H9 (cell line): Measurements from ENCODE around the gene PIBF1. TPM values are rescaled to one million over a fixed set of nuclear protein-coding genes. Genes with fewer than 3 reads are reported as not detected.
A peak's percentile ranks its signal among the peaks of the same experiment; 100 is the strongest.

ENCODE experiments used
- DNase-seq: peaks from one replicate; pipeline ENCODE4 v3.0.0-alpha.2; 2017
- H2AFZ ChIP-seq: one replicate; pipeline ENCODE4 v1.6.1; 2013; ENCODE audit warnings: mild to moderate bottlenecking, low read length, control low read depth, moderate library complexity
- H2AK5ac ChIP-seq: 2 replicates; pipeline ENCODE4 v1.6.1; 2013; ENCODE audit warnings: low read length, control low read depth, mixed read lengths; ENCODE audit not compliant: insufficient read length
- H2BK120ac ChIP-seq: one replicate; pipeline ENCODE4 v1.6.1; 2013; ENCODE audit warnings: low read depth, mild to moderate bottlenecking, low read length, control low read depth, inconsistent platforms; ENCODE audit not compliant: poor library complexity, severe bottlenecking
- H2BK12ac ChIP-seq: 2 replicates; pipeline ENCODE4 v1.6.1; 2013; ENCODE audit warnings: low read length, control low read depth, mixed read lengths, low read depth; ENCODE audit not compliant: insufficient read length
- H2BK15ac ChIP-seq: 2 replicates; pipeline ENCODE4 v1.6.1; 2013; ENCODE audit warnings: low read depth, low read length, control low read depth
- H2BK20ac ChIP-seq: one replicate; pipeline ENCODE4 v1.6.1; 2013; ENCODE audit warnings: low read depth, mild to moderate bottlenecking, low read length, control low read depth, inconsistent platforms; ENCODE audit not compliant: poor library complexity, severe bottlenecking
- H2BK5ac ChIP-seq: 2 replicates; pipeline ENCODE4 v1.6.1; 2013; ENCODE audit warnings: low read length, control low read depth, mixed read lengths; ENCODE audit not compliant: insufficient read length
- H3K14ac ChIP-seq: 2 replicates; pipeline ENCODE4 v1.6.1; 2013; ENCODE audit warnings: low read length, control low read depth; ENCODE audit not compliant: insufficient read depth
- H3K18ac ChIP-seq: 2 replicates; pipeline ENCODE4 v1.6.1; 2013; ENCODE audit warnings: low read depth, mild to moderate bottlenecking, mixed read lengths, low read length, control low read depth; ENCODE audit not compliant: insufficient read length
- H3K23ac ChIP-seq: 2 replicates; pipeline ENCODE4 v1.6.1; 2013; ENCODE audit warnings: low read length, control low read depth, mixed read lengths, low read depth; ENCODE audit not compliant: insufficient read length
- H3K23me2 ChIP-seq: 2 replicates; pipeline ENCODE4 v1.6.1; 2013; ENCODE audit warnings: low read depth, mild to moderate bottlenecking, mixed read lengths, low read length, control low read depth; ENCODE audit not compliant: insufficient read length, poor library complexity, severe bottlenecking
- H3K27ac ChIP-seq: 2 replicates; pipeline ENCODE4 v1.5.1; 2013; ENCODE audit warnings: low read length, control low read depth, mixed read lengths, low read depth; ENCODE audit not compliant: insufficient read length
- H3K27me3 ChIP-seq: 2 replicates; pipeline ENCODE4 v1.6.1; 2013; ENCODE audit warnings: low read length, control low read depth, inconsistent platforms; ENCODE audit not compliant: insufficient read depth
- H3K4ac ChIP-seq: 2 replicates; pipeline ENCODE4 v1.6.1; 2013; ENCODE audit warnings: low read depth, mild to moderate bottlenecking, control low read depth, inconsistent platforms, low read length, moderate library complexity
- H3K4me1 ChIP-seq: 2 replicates; pipeline ENCODE4 v1.6.1; 2013; ENCODE audit warnings: low read length, control low read depth, inconsistent platforms; ENCODE audit not compliant: insufficient read depth
- H3K4me2 ChIP-seq: 2 replicates; pipeline ENCODE4 v1.6.1; 2013; ENCODE audit warnings: low read length, control low read depth, mixed read lengths; ENCODE audit not compliant: insufficient read length, insufficient read depth
- H3K56ac ChIP-seq: 2 replicates; pipeline ENCODE4 v1.6.1; 2013; ENCODE audit warnings: low read depth, mild to moderate bottlenecking, mixed read lengths, low read length, control low read depth; ENCODE audit not compliant: insufficient read length
- H3K79me1 ChIP-seq: 2 replicates; pipeline ENCODE4 v1.6.1; 2013; ENCODE audit warnings: low read depth, mild to moderate bottlenecking, moderate library complexity, low read length, control low read depth, inconsistent platforms; ENCODE audit not compliant: insufficient read depth, poor library complexity, severe bottlenecking
- H3K79me2 ChIP-seq: 2 replicates; pipeline ENCODE4 v1.6.1; 2013; ENCODE audit warnings: low read length, control low read depth, inconsistent platforms; ENCODE audit not compliant: insufficient read depth
- H3K9ac ChIP-seq: 2 replicates; pipeline ENCODE4 v1.6.1; 2013; ENCODE audit warnings: low read length, control low read depth, mixed read lengths; ENCODE audit not compliant: insufficient read length; ENCODE audit errors: extremely low read depth
- H3K9me3 ChIP-seq: one replicate; pipeline ENCODE4 v1.6.1; 2013; ENCODE audit warnings: low read depth, low read length, inconsistent platforms; ENCODE audit not compliant: control insufficient read depth
- H3T11ph ChIP-seq: one replicate; pipeline ENCODE4 v1.6.1; 2013; ENCODE audit warnings: mild to moderate bottlenecking, low read length, control low read depth, inconsistent platforms
- H4K20me1 ChIP-seq: one replicate; pipeline ENCODE4 v1.6.1; 2013; ENCODE audit not compliant: control insufficient read depth, insufficient read length, insufficient read depth
- H4K5ac ChIP-seq: 2 replicates; pipeline ENCODE4 v1.6.1; 2013; ENCODE audit warnings: low read depth, mild to moderate bottlenecking, mixed read lengths, low read length, control low read depth; ENCODE audit not compliant: insufficient read length
- H4K8ac ChIP-seq: replicated peaks from 2 replicates; pipeline ENCODE4 v1.6.1; 2013; ENCODE audit warnings: low read length, control low read depth, mixed read lengths, low read depth; ENCODE audit not compliant: insufficient read length
- H4K91ac ChIP-seq: 2 replicates; pipeline ENCODE4 v1.6.1; 2013; ENCODE audit warnings: low read depth, mild to moderate bottlenecking, moderate library complexity, mixed read lengths, low read length, control low read depth; ENCODE audit not compliant: insufficient read length
- H3K27ac Mint-ChIP-seq, 3 experiments: 2 replicates in 2 of 3; 3 replicates in 1 of 3; pipeline ENCODE4 v1.8.0; 2020 to 2021; ENCODE audit warnings: mixed read lengths in 3 of 3, mild to moderate bottlenecking in 1 of 3, moderate library complexity in 1 of 3
- H3K27me3 Mint-ChIP-seq: 2 replicates; pipeline ENCODE4 v1.8.0; 2021; ENCODE audit warnings: low read depth, mild to moderate bottlenecking, moderate library complexity, mixed read lengths
- H3K36me3 Mint-ChIP-seq, 3 experiments: 2 replicates in 2 of 3; 3 replicates in 1 of 3; pipeline ENCODE4 v1.8.0; 2020 to 2021; ENCODE audit warnings: low read depth in 3 of 3, mixed read lengths in 3 of 3; ENCODE audit not compliant: insufficient read depth in 1 of 3
- H3K4me1 Mint-ChIP-seq, 2 experiments: 2 replicates each; pipeline ENCODE4 v1.8.0; 2020; ENCODE audit warnings: mixed read lengths in 2 of 2
- H3K4me3 Mint-ChIP-seq, 2 experiments: 2 replicates in 1 of 2; 3 replicates in 1 of 2; pipeline ENCODE4 v1.8.0; 2020 to 2021; ENCODE audit warnings: mild to moderate bottlenecking in 2 of 2, mixed read lengths in 2 of 2, moderate library complexity in 1 of 2
- H3K9me3 Mint-ChIP-seq, 2 experiments: 2 replicates in 1 of 2; 3 replicates in 1 of 2; pipeline ENCODE4 v1.8.0; 2020; ENCODE audit warnings: mild to moderate bottlenecking in 2 of 2, mixed read lengths in 2 of 2, moderate library complexity in 1 of 2
- WGBS: extraction: QIAGEN DNeasy Blood & Tissue Kit; methylation state at CpG from one replicate; pipeline ENCODE4 v1.1.7; 2013; ENCODE audit warnings: missing lambda C conversion rate, low lambda C conversion rate, mixed read lengths; ENCODE audit not compliant: insufficient read length; ENCODE audit errors: extremely low coverage; 5-methylcytosine and 5-hydroxymethylcytosine counted together
- long read RNA-seq: library from polyadenylated mRNA; unstranded; transcript quantifications from one replicate; pipeline ENCODE4 v2.0.0, GENCODE V29; 2020
- total RNA-seq: library from RNA; stranded (reverse); gene quantifications from 2 replicates; pipeline ENCODE4 v1.2.1, GENCODE V29; 2021
- TF ChIP-seq, protein P1 (sequence below): fragments of 200-600 bp; sonication (generic); conservative IDR thresholded peaks from 3 replicates; pipeline ENCODE4 v1.8.0; 2021; ENCODE audit warnings: antibody characterized with exemption, mild to moderate bottlenecking

The PIBF1 gene, protein sequence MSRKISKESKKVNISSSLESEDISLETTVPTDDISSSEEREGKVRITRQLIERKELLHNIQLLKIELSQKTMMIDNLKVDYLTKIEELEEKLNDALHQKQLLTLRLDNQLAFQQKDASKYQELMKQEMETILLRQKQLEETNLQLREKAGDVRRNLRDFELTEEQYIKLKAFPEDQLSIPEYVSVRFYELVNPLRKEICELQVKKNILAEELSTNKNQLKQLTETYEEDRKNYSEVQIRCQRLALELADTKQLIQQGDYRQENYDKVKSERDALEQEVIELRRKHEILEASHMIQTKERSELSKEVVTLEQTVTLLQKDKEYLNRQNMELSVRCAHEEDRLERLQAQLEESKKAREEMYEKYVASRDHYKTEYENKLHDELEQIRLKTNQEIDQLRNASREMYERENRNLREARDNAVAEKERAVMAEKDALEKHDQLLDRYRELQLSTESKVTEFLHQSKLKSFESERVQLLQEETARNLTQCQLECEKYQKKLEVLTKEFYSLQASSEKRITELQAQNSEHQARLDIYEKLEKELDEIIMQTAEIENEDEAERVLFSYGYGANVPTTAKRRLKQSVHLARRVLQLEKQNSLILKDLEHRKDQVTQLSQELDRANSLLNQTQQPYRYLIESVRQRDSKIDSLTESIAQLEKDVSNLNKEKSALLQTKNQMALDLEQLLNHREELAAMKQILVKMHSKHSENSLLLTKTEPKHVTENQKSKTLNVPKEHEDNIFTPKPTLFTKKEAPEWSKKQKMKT
- total RNA-seq, result 10.7 and 12.7 TPM in 2 replicates
- long read RNA-seq, transcript PIBF1-201 (18 exons, 3,154 nt), result major isoform, 32 of 79 reads
- long read RNA-seq, partial matches to known transcripts, result 30 of 79 reads
- long read RNA-seq, other reads (novel, unspliced or antisense), result 17 of 79 reads

DNA sequence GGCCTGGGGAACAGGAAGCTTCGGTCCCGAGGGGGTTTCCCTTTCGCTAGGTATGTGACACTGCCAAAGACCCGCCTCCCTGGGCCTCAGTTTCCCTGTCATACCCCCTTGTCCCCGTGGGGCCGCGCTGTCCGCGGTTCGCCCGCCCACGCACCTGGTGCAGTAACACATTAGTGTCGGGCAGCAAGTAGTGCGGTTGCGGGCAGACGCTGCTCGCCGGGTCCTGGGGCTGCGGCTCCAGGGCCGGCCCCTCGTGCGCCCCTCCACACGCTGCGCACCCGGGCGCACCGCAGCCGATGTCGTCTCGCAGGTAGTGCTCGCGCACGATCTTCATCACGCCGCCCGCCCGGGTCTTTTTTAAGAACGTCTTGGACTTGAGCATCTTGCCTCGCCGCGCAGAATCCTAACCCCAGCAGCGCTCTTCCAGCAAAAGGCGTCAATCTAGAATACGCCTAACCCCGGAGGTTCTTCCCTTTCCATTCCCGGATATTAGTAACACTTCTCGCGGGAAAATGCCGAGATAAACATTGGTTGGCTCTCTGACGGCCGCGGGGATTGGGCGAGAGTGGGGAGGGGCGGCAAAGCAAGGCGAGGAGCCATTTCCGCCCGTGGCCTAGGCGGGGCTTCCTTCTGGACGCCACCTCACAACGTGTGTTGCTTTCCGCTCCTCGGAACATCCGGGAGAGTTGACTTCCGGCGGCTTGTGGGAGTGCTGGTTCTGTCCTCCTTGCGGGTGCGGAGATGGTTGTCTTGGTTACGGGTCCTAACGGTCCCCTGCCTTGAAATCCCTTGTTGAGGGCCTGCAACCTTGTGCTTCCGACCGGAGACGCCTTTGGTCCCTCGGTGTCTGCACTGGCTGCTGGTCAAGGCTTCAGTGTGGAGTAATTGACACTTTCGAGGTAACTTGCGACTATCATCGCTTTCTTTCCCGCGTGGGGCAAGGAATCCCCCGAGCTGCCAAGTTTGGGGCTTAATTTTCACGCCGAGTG is at the start of gene PIBF1, which contains the start of gene DIS3:
Gene PIBF1, plus strand, starts transcription at position 683 of the 989 bp plus-strand sequence. CDS start 1,337 bp downstream, outside the sequence.
Gene DIS3, minus strand, starts transcription at position 450 of the 989 bp plus-strand sequence. Its CDS starts 68 bp downstream, at position 382.
- no peaks in the 10 kb centered on the region for H4K20me1 ChIP-seq
- no peaks in the 10 kb centered on the region for H3K27me3 ChIP-seq
- peak within 1 kb of the TSS; percentile 69 for H3K9ac ChIP-seq
- Mint-ChIP-seq H3K27me3 (no peaks in the 10 kb centered on the region), H3K4me1 (peaks cover 14 to 17% of the 10 kb centered on the region in 2 experiments), H3K27ac (peak within 1 kb of the TSS; percentile 99 to 100 (median 99)), H3K9me3 (no peaks in the 10 kb centered on the region), H3K36me3 (peaks cover 5 to 40% (median 32%) of the 10 kb centered on the region in 3 experiments), H3K4me3 (peak within 1 kb of the TSS; percentile 99)
- H3K27ac ChIP-seq, result no peak within 1 kb of the TSS
- no CpG with 5 or more reads among the region's 81 CpGs for WGBS
- no peak within 1 kb of the TSS for H2BK120ac ChIP-seq
- peak within 1 kb of the TSS; percentile 74 for H3K18ac ChIP-seq
- H2AK5ac ChIP-seq, result no peak within 1 kb of the TSS
- TF ChIP-seq, protein P1, sequence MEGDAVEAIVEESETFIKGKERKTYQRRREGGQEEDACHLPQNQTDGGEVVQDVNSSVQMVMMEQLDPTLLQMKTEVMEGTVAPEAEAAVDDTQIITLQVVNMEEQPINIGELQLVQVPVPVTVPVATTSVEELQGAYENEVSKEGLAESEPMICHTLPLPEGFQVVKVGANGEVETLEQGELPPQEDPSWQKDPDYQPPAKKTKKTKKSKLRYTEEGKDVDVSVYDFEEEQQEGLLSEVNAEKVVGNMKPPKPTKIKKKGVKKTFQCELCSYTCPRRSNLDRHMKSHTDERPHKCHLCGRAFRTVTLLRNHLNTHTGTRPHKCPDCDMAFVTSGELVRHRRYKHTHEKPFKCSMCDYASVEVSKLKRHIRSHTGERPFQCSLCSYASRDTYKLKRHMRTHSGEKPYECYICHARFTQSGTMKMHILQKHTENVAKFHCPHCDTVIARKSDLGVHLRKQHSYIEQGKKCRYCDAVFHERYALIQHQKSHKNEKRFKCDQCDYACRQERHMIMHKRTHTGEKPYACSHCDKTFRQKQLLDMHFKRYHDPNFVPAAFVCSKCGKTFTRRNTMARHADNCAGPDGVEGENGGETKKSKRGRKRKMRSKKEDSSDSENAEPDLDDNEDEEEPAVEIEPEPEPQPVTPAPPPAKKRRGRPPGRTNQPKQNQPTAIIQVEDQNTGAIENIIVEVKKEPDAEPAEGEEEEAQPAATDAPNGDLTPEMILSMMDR, result no peak
- no peak within 1 kb of the TSS for H3K23ac ChIP-seq
- peak within 1 kb of the TSS; percentile 51 for H2AFZ ChIP-seq
- no peak within 1 kb of the TSS for H4K91ac ChIP-seq
- peak within 1 kb of the TSS; percentile 70 for H3K4me2 ChIP-seq
- no peak within 1 kb of the TSS for H2BK12ac ChIP-seq
- peaks cover 10% of the 10 kb centered on the region; the same call in 1 of the 2 replicates for H3K79me2 ChIP-seq
- peak; percentile 99 for DNase-seq
- no peak within 1 kb of the TSS for H3T11ph ChIP-seq
- no peak within 1 kb of the TSS for H2BK5ac ChIP-seq
- H2BK15ac ChIP-seq, result no peak within 1 kb of the TSS
- H3K4ac ChIP-seq, result no peak within 1 kb of the TSS
- no peaks in the 10 kb centered on the region for H3K9me3 ChIP-seq
- no peak within 1 kb of the TSS for H4K8ac ChIP-seq
- H3K14ac ChIP-seq, result peak within 1 kb of the TSS; percentile 62
- no peak within 1 kb of the TSS for H2BK20ac ChIP-seq
- H3K4me1 ChIP-seq, result no peaks in the 10 kb centered on the region
- no peak within 1 kb of the TSS for H3K56ac ChIP-seq
- H3K23me2 ChIP-seq, result peaks cover 9% of the 10 kb centered on the region
- H3K79me1 ChIP-seq, result peaks cover 2% of the 10 kb centered on the region
- no peak within 1 kb of the TSS for H4K5ac ChIP-seq
